B cell (primary cell): ENCODE results near the gene CUTC. TPM values are rescaled to one million over a fixed set of nuclear protein-coding genes. Genes with fewer than 3 reads are reported as not detected.

ENCODE experiments used
- ATAC-seq: fragments of 200-7000 bp; cut with Tn5 transposase; one replicate; pipeline ENCODE4 v1.10.0; 2021; ENCODE audit warnings: low read depth, mild to moderate bottlenecking, moderate number of reproducible peaks, moderate library complexity
- CTCF ChIA-PET: fragments of 350-600 bp; sonication (Branson Sonifier 250); formaldehyde crosslinking; loops from one replicate; lab custom pipeline; 2021; ENCODE audit warnings: antibody characterized with exemption, inconsistent platforms; lab: Charles Lee
- POLR2A ChIA-PET: fragments of 350-600 bp; sonication (Branson Sonifier 250); formaldehyde crosslinking; loops from one replicate; lab custom pipeline; 2021; ENCODE audit warnings: antibody characterized with exemption; lab: Charles Lee
- DNase-seq: peaks from one replicate; pipeline ENCODE4 v3.0.0; 2013
- H2AFZ ChIP-seq: 2 replicates; pipeline ENCODE4 v1.6.1; 2012; ENCODE audit warnings: mild to moderate bottlenecking, low read depth, low read length; ENCODE audit not compliant: insufficient read depth, poor library complexity, severe bottlenecking
- H3K27ac ChIP-seq, 2 donors: 1 replicate in 1 of 2; 2 replicates in 1 of 2; pipeline ENCODE4 v1.5.1; 2012 to 2013; ENCODE audit warnings: low read length in 2 of 2, mild to moderate bottlenecking in 2 of 2, moderate library complexity in 1 of 2
- H3K27me3 ChIP-seq, 4 experiments: fragments of 200-600 bp in 1 of 4; sonication (generic) in 1 of 4; replicated peaks in 1 of 4; 1 replicate in 2 of 4; 2 replicates in 2 of 4; pipeline versions ENCODE4 v1.6.1 to v1.7.0; 2013 to 2016; ENCODE audit warnings: low read length in 3 of 4, mild to moderate bottlenecking in 2 of 4, mixed read lengths in 1 of 4, moderate library complexity in 1 of 4; ENCODE audit not compliant: insufficient read depth in 4 of 4, control insufficient read depth in 3 of 4; ENCODE audit errors: control extremely low read depth in 1 of 4
- H3K36me3 ChIP-seq, 2 experiments: replicated peaks in 1 of 2; 1 replicate in 1 of 2; 2 replicates in 1 of 2; pipeline versions ENCODE4 v1.6.1 to v1.7.1; 2013; ENCODE audit warnings: low read length in 1 of 2; ENCODE audit not compliant: insufficient read depth in 2 of 2, control insufficient read depth in 1 of 2; ENCODE audit errors: control extremely low read depth in 1 of 2, extremely low read depth in 1 of 2
- H3K4me1 ChIP-seq, 2 donors: fragments of 200-600 bp in 1 of 2; sonication (generic) in 1 of 2; 1 replicate in 1 of 2; 2 replicates in 1 of 2; pipeline versions ENCODE4 v1.5.1 to v1.6.1; 2013 to 2017; ENCODE audit warnings: low read length in 2 of 2; ENCODE audit not compliant: control insufficient read depth in 2 of 2, insufficient read depth in 2 of 2
- H3K4me2 ChIP-seq: replicated peaks from 2 replicates; pipeline ENCODE3; 2012; ENCODE audit warnings: mild to moderate bottlenecking, low read depth, low read length; ENCODE audit not compliant: poor library complexity, severe bottlenecking
- H3K4me3 ChIP-seq, 5 experiments: fragments of 200-600 bp in 1 of 5; sonication (generic) in 1 of 5; 1 replicate in 3 of 5; 2 replicates in 2 of 5; pipeline versions ENCODE4 v1.5.1 to v1.7.0; 2011 to 2016; ENCODE audit warnings: low read length in 4 of 5, mild to moderate bottlenecking in 4 of 5, low read depth in 2 of 5, control low read depth in 1 of 5, moderate library complexity in 1 of 5; ENCODE audit not compliant: insufficient read depth in 1 of 5; ENCODE audit errors: control extremely low read depth in 1 of 5, extremely low read depth in 1 of 5
- H3K79me2 ChIP-seq: fragments of 200-600 bp; sonication (generic); one replicate; pipeline ENCODE4 v1.6.0; 2016; ENCODE audit warnings: low read length; ENCODE audit not compliant: control insufficient read depth, insufficient read depth
- H3K9ac ChIP-seq: fragments of 200-600 bp; sonication (generic); 2 replicates; pipeline ENCODE4 v1.6.1; 2017; ENCODE audit warnings: mild to moderate bottlenecking, low read length, moderate library complexity
- H3K9me3 ChIP-seq, 3 donors: one replicate each; pipeline versions ENCODE4 v1.6.1 to v1.7.1; 2013; ENCODE audit warnings: low read length in 2 of 3; ENCODE audit not compliant: control insufficient read depth in 2 of 3, insufficient read depth in 1 of 3; ENCODE audit errors: control extremely low read depth in 1 of 3
- H4K20me1 ChIP-seq: 2 replicates; pipeline ENCODE4 v1.6.0; 2012; ENCODE audit warnings: mild to moderate bottlenecking, low read length; ENCODE audit not compliant: insufficient read depth, control insufficient read depth, poor library complexity, severe bottlenecking
- H3K27ac Mint-ChIP-seq: one replicate; pipeline ENCODE4 v1.8.0; 2021; ENCODE audit warnings: mixed read lengths
- H3K27me3 Mint-ChIP-seq: one replicate; pipeline ENCODE4 v1.8.0; 2021; ENCODE audit warnings: mixed read lengths
- H3K4me1 Mint-ChIP-seq: one replicate; pipeline ENCODE4 v1.8.0; 2021; ENCODE audit warnings: mixed read lengths
- H3K4me3 Mint-ChIP-seq: one replicate; pipeline ENCODE4 v1.8.0; 2021; ENCODE audit warnings: mixed read lengths
- H3K9me3 Mint-ChIP-seq: one replicate; pipeline ENCODE4 v1.8.0; 2022; ENCODE audit warnings: mixed read lengths; ENCODE audit not compliant: insufficient read depth
- CTCF ChIP-seq: fragments of 200-600 bp; IDR thresholded peaks from one replicate; pipeline ENCODE4 v1.8.0; 2022; ENCODE audit warnings: antibody characterized with exemption, mild to moderate bottlenecking
- EZH2 ChIP-seq: IDR thresholded peaks from 2 replicates; pipeline ENCODE4 v1.6.1; 2012; ENCODE audit warnings: borderline replicate concordance, low read depth, mild to moderate bottlenecking, moderate library complexity, low read length; ENCODE audit not compliant: insufficient read depth, poor library complexity, severe bottlenecking
- WGBS: methylation state at CpG from one replicate; pipeline ENCODE4 v1.1.5; 2013; ENCODE audit warnings: missing lambda C conversion rate; ENCODE audit not compliant: insufficient coverage; 5-methylcytosine and 5-hydroxymethylcytosine counted together
- intact Hi-C: fragments of 100-400 bp; cut with micrococcal nuclease; formaldehyde crosslinking; loops from one replicate; pipeline ENCODE4 v1.10.0; 2022
- polyA plus RNA-seq: library from polyadenylated mRNA; depleted of rRNA; stranded (reverse); fragments of >200 nt; gene quantifications from 2 replicates; pipeline ENCODE4 v1.2.3, GENCODE V29; 2012
- total RNA-seq, 2 donors: library from RNA; stranded (reverse); fragments of 120-200 nt in 1 of 2; gene quantifications; 1 replicate in 1 of 2; 2 replicates in 1 of 2; pipeline versions ENCODE4 v1.2.3 to v1.2.4, GENCODE V29; 2013 to 2022

CUTC gene
- total and polyA plus RNA-seq, 2 donors (not counting 1 experiment from before 2014, with no cell fraction given): 22.8 to 33.3 TPM

- Histone ChIP-seq H3K36me3 (peaks cover 13 to 75% of the 10 kb centered on the region in 2 experiments), H4K20me1 (peaks cover 17% of the 10 kb centered on the region), H3K4me3 (no peak overlapping the region), H3K9ac (no peak overlapping the region), H3K4me2 (no peak overlapping the region), H2AFZ (no peak overlapping the region), H3K4me1 (no peaks in the 10 kb centered on the region), H3K27ac (no peak overlapping the region), H3K9me3 (no peaks in the 10 kb centered on the region), H3K27me3 (no peaks in the 10 kb centered on the region), H3K79me2 (peaks cover 5% of the 10 kb centered on the region)
- POLR2A ChIA-PET: no interaction called here
- H3K27ac Mint-ChIP-seq: no peak overlapping the region
- DNase-seq (no peak), ATAC-seq (no peak)
- no peaks in the 10 kb centered on the region for H3K4me1 Mint-ChIP-seq
- TF ChIP-seq CTCF: no peak
- TF ChIP-seq EZH2: no peak
- H3K9me3 Mint-ChIP-seq: no peaks in the 10 kb centered on the region
- intact Hi-C loops: no loop called here
- no peaks in the 10 kb centered on the region for H3K27me3 Mint-ChIP-seq
- 100% methylated on average over 1 of the region's 2 CpGs for WGBS
- H3K4me3 Mint-ChIP-seq: no peak overlapping the region
- CTCF ChIA-PET: no interaction called here
Observed at GRCh38 chr10:99748823-99749451, 16.9 kb downstream of the CUTC start.

- Histone ChIP-seq H4K20me1 (peaks cover 17% of the 10 kb centered on the region), H3K36me3 (peaks cover 14 to 80% of the 10 kb centered on the region in 2 experiments), H3K4me2 (no peak overlapping the region), H3K4me1 (no peaks in the 10 kb centered on the region), H3K79me2 (peaks cover 5% of the 10 kb centered on the region), H3K27ac (no peak overlapping the region), H2AFZ (no peak overlapping the region), H3K9ac (no peak overlapping the region), H3K27me3 (no peaks in the 10 kb centered on the region), H3K4me3 (no peak overlapping the region), H3K9me3 (no peaks in the 10 kb centered on the region)
- intact Hi-C loops: no loop called here
- Mint-ChIP-seq H3K27me3 (no peaks in the 10 kb centered on the region), H3K9me3 (no peaks in the 10 kb centered on the region), H3K27ac (no peak overlapping the region), H3K4me1 (no peaks in the 10 kb centered on the region), H3K4me3 (no peak overlapping the region)
- no peak for TF ChIP-seq CTCF
- no peak for TF ChIP-seq EZH2
- POLR2A ChIA-PET: no interaction called here
- CTCF ChIA-PET: no interaction called here
- ATAC-seq (no peak), DNase-seq (no peak)
Observed at GRCh38 chr10:99750641-99751040, 18.6 kb downstream of the CUTC start.
